B cell (primary cell): ENCODE data around the gene TSTD1. TPM values are rescaled to one million over a fixed set of nuclear protein-coding genes. Genes with fewer than 3 reads are reported as not detected.

Source experiments
- ATAC-seq: fragments of 200-7000 bp; cut with Tn5 transposase; one replicate; pipeline ENCODE4 v1.10.0; 2021; ENCODE audit warnings: low read depth, mild to moderate bottlenecking, moderate number of reproducible peaks, moderate library complexity
- CTCF ChIA-PET: fragments of 350-600 bp; sonication (Branson Sonifier 250); formaldehyde crosslinking; loops from one replicate; lab custom pipeline; 2021; ENCODE audit warnings: antibody characterized with exemption, inconsistent platforms; lab: Charles Lee
- POLR2A ChIA-PET: fragments of 350-600 bp; sonication (Branson Sonifier 250); formaldehyde crosslinking; loops from one replicate; lab custom pipeline; 2021; ENCODE audit warnings: antibody characterized with exemption; lab: Charles Lee
- DNase-seq: peaks from one replicate; pipeline ENCODE4 v3.0.0; 2013
- H2AFZ ChIP-seq: 2 replicates; pipeline ENCODE4 v1.6.1; 2012; ENCODE audit warnings: mild to moderate bottlenecking, low read depth, low read length; ENCODE audit not compliant: insufficient read depth, poor library complexity, severe bottlenecking
- H3K27ac ChIP-seq, 2 donors: 1 replicate in 1 of 2; 2 replicates in 1 of 2; pipeline ENCODE4 v1.5.1; 2012 to 2013; ENCODE audit warnings: low read length in 2 of 2, mild to moderate bottlenecking in 2 of 2, moderate library complexity in 1 of 2
- H3K27me3 ChIP-seq, 4 experiments: fragments of 200-600 bp in 1 of 4; sonication (generic) in 1 of 4; replicated peaks in 1 of 4; 1 replicate in 2 of 4; 2 replicates in 2 of 4; pipeline versions ENCODE4 v1.6.1 to v1.7.0; 2013 to 2016; ENCODE audit warnings: low read length in 3 of 4, mild to moderate bottlenecking in 2 of 4, mixed read lengths in 1 of 4, moderate library complexity in 1 of 4; ENCODE audit not compliant: insufficient read depth in 4 of 4, control insufficient read depth in 3 of 4; ENCODE audit errors: control extremely low read depth in 1 of 4
- H3K36me3 ChIP-seq, 2 experiments: replicated peaks in 1 of 2; 1 replicate in 1 of 2; 2 replicates in 1 of 2; pipeline versions ENCODE4 v1.6.1 to v1.7.1; 2013; ENCODE audit warnings: low read length in 1 of 2; ENCODE audit not compliant: insufficient read depth in 2 of 2, control insufficient read depth in 1 of 2; ENCODE audit errors: control extremely low read depth in 1 of 2, extremely low read depth in 1 of 2
- H3K4me1 ChIP-seq, 2 donors: fragments of 200-600 bp in 1 of 2; sonication (generic) in 1 of 2; 1 replicate in 1 of 2; 2 replicates in 1 of 2; pipeline versions ENCODE4 v1.5.1 to v1.6.1; 2013 to 2017; ENCODE audit warnings: low read length in 2 of 2; ENCODE audit not compliant: control insufficient read depth in 2 of 2, insufficient read depth in 2 of 2
- H3K4me2 ChIP-seq: replicated peaks from 2 replicates; pipeline ENCODE3; 2012; ENCODE audit warnings: mild to moderate bottlenecking, low read depth, low read length; ENCODE audit not compliant: poor library complexity, severe bottlenecking
- H3K4me3 ChIP-seq, 5 experiments: fragments of 200-600 bp in 1 of 5; sonication (generic) in 1 of 5; 1 replicate in 3 of 5; 2 replicates in 2 of 5; pipeline versions ENCODE4 v1.5.1 to v1.7.0; 2011 to 2016; ENCODE audit warnings: low read length in 4 of 5, mild to moderate bottlenecking in 4 of 5, low read depth in 2 of 5, control low read depth in 1 of 5, moderate library complexity in 1 of 5; ENCODE audit not compliant: insufficient read depth in 1 of 5; ENCODE audit errors: control extremely low read depth in 1 of 5, extremely low read depth in 1 of 5
- H3K79me2 ChIP-seq: fragments of 200-600 bp; sonication (generic); one replicate; pipeline ENCODE4 v1.6.0; 2016; ENCODE audit warnings: low read length; ENCODE audit not compliant: control insufficient read depth, insufficient read depth
- H3K9ac ChIP-seq: fragments of 200-600 bp; sonication (generic); 2 replicates; pipeline ENCODE4 v1.6.1; 2017; ENCODE audit warnings: mild to moderate bottlenecking, low read length, moderate library complexity
- H3K9me3 ChIP-seq, 3 donors: one replicate each; pipeline versions ENCODE4 v1.6.1 to v1.7.1; 2013; ENCODE audit warnings: low read length in 2 of 3; ENCODE audit not compliant: control insufficient read depth in 2 of 3, insufficient read depth in 1 of 3; ENCODE audit errors: control extremely low read depth in 1 of 3
- H4K20me1 ChIP-seq: 2 replicates; pipeline ENCODE4 v1.6.0; 2012; ENCODE audit warnings: mild to moderate bottlenecking, low read length; ENCODE audit not compliant: insufficient read depth, control insufficient read depth, poor library complexity, severe bottlenecking
- H3K27ac Mint-ChIP-seq: one replicate; pipeline ENCODE4 v1.8.0; 2021; ENCODE audit warnings: mixed read lengths
- H3K27me3 Mint-ChIP-seq: one replicate; pipeline ENCODE4 v1.8.0; 2021; ENCODE audit warnings: mixed read lengths
- H3K4me1 Mint-ChIP-seq: one replicate; pipeline ENCODE4 v1.8.0; 2021; ENCODE audit warnings: mixed read lengths
- H3K4me3 Mint-ChIP-seq: one replicate; pipeline ENCODE4 v1.8.0; 2021; ENCODE audit warnings: mixed read lengths
- H3K9me3 Mint-ChIP-seq: one replicate; pipeline ENCODE4 v1.8.0; 2022; ENCODE audit warnings: mixed read lengths; ENCODE audit not compliant: insufficient read depth
- EZH2 ChIP-seq: IDR thresholded peaks from 2 replicates; pipeline ENCODE4 v1.6.1; 2012; ENCODE audit warnings: borderline replicate concordance, low read depth, mild to moderate bottlenecking, moderate library complexity, low read length; ENCODE audit not compliant: insufficient read depth, poor library complexity, severe bottlenecking
- WGBS: methylation state at CpG from one replicate; pipeline ENCODE4 v1.1.5; 2013; ENCODE audit warnings: missing lambda C conversion rate; ENCODE audit not compliant: insufficient coverage; 5-methylcytosine and 5-hydroxymethylcytosine counted together
- intact Hi-C: fragments of 100-400 bp; cut with micrococcal nuclease; formaldehyde crosslinking; loops from one replicate; pipeline ENCODE4 v1.10.0; 2022
- polyA plus RNA-seq: library from polyadenylated mRNA; depleted of rRNA; stranded (reverse); fragments of >200 nt; gene quantifications from 2 replicates; pipeline ENCODE4 v1.2.3, GENCODE V29; 2012
- total RNA-seq, 2 donors: library from RNA; stranded (reverse); fragments of 120-200 nt in 1 of 2; gene quantifications; 1 replicate in 1 of 2; 2 replicates in 1 of 2; pipeline versions ENCODE4 v1.2.3 to v1.2.4, GENCODE V29; 2013 to 2022
- TF ChIP-seq, protein P1 (sequence below): fragments of 200-600 bp; IDR thresholded peaks from one replicate; pipeline ENCODE4 v1.8.0; 2022; ENCODE audit warnings: antibody characterized with exemption, mild to moderate bottlenecking

Gene TSTD1
- total and polyA plus RNA-seq, 2 donors (not counting 1 experiment from before 2014, with no cell fraction given): 85.6 to 242 TPM

DNA sequence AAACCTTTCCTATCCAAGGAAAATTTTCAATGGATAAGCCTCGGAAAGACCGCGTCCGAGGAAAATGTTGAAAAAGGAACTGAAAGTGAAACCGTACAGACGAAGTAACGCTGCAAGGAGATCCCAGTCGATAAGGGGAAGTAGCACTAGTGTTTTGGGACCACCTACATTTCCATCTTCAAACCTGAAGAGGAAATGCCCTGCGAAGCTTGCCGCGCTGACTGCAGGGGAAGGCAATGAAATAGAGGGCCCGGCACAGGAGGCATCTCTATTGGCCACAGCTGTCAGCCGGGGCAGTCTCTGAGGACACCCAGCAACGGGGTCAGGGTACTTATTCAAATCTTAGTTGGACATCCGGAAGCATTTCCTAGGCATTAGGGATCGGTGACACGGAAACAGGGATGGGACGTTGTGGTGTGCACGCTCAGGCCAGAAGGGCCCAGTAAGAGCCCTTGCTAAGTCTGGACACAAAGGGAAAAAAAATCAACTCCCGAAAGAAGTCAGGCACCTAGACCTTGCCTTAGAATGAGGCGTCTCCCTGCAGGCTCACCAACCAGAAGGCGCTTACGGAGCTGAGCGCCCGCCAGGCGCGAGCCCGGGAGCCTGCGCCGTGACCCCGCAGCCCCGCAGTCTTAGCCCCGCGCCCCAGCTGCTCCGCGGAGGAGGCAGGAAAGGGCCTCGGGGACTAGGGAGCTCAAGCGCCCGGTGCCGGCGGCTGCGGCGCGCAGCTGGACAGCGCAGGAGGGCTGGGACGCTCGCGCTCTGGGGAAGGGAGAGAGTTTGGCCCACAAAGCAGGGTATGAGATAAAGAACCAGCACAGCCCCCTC lies 6.4 kb upstream of the TSTD1 start:
- Histone ChIP-seq H3K79me2 (peaks cover 47% of the 10 kb centered on the region), H3K9ac (peak overlapping the region; percentile 95), H3K36me3 (peaks cover 4 to 63% of the 10 kb centered on the region in 2 experiments), H4K20me1 (peaks cover 7% of the 10 kb centered on the region), H2AFZ (peak overlapping the region; percentile 70), H3K4me2 (peak overlapping the region; percentile 92), H3K4me3 (peak overlapping the region; percentile 67 to 100 (median 95)), H3K4me1 (peaks cover 43 to 69% of the 10 kb centered on the region in 2 donors), H3K9me3 (no peaks in the 10 kb centered on the region), H3K27ac (peak overlapping the region; percentile 99), H3K27me3 (no peaks in the 10 kb centered on the region)
- intact Hi-C loops: loop anchor here (1.0 to 10.0 kb wide), 10 partner anchors 24 to 1120 kb away; partner anchors contain the start of genes COPA, DEDD, F11R and KLHDC9
- ATAC-seq: peak; percentile 63
- Mint-ChIP-seq H3K27ac (peak overlapping the region; percentile 100), H3K27me3 (no peaks in the 10 kb centered on the region), H3K4me1 (peaks cover 73% of the 10 kb centered on the region), H3K4me3 (peak overlapping the region; percentile 99), H3K9me3 (no peaks in the 10 kb centered on the region)
- peak; percentile 91 for DNase-seq
- WGBS: under 1% methylated on average over 39 of the region's 48 CpGs
- ChIA-PET POLR2A (interaction anchor here (0.6 to 5.1 kb wide), 16 partner anchors 17 to 342 kb away, joined by 3 to 108 read pairs (median 5); partner anchors contain the start of genes ARHGAP30, F11R, PPOX and SLAMF7), CTCF (interaction anchor here (0.6 to 10.4 kb wide), 17 partner anchors 10 to 373 kb away, joined by 3 to 127 read pairs (median 5); partner anchors contain the start of genes ARHGAP30, DEDD, F11R and KLHDC9)
- TF ChIP-seq, protein P1, sequence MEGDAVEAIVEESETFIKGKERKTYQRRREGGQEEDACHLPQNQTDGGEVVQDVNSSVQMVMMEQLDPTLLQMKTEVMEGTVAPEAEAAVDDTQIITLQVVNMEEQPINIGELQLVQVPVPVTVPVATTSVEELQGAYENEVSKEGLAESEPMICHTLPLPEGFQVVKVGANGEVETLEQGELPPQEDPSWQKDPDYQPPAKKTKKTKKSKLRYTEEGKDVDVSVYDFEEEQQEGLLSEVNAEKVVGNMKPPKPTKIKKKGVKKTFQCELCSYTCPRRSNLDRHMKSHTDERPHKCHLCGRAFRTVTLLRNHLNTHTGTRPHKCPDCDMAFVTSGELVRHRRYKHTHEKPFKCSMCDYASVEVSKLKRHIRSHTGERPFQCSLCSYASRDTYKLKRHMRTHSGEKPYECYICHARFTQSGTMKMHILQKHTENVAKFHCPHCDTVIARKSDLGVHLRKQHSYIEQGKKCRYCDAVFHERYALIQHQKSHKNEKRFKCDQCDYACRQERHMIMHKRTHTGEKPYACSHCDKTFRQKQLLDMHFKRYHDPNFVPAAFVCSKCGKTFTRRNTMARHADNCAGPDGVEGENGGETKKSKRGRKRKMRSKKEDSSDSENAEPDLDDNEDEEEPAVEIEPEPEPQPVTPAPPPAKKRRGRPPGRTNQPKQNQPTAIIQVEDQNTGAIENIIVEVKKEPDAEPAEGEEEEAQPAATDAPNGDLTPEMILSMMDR: no peak
- no peak for TF ChIP-seq EZH2
